ENCODE measurements around the gene ARG1. TPM values are rescaled to one million over a fixed set of nuclear protein-coding genes. Genes with fewer than 3 reads are reported as not detected.

The ARG1 gene
- total and polyA plus RNA-seq, 2 experiments from 2014 or later: 0.50 TPM; not detected in 1

- TF ChIP-seq CTCF (IDR thresholded peaks at IDR 0.05; ENCODE audit: low read depth, low read length): no peak
- no peak for DNase-seq (ENCODE audit: low read depth in 1 of 2, low spot score in 1 of 2)
- Histone ChIP-seq H3K27ac (no peak overlapping the region), H3K36me3 (peaks cover 5% of the 10 kb centered on the region), H3K27me3 (no peaks in the 10 kb centered on the region), H3K9me3 (ENCODE audit: low read depth) (no peaks in the 10 kb centered on the region), H3K4me3 (no peak overlapping the region), H3K4me1 (ENCODE audit: low read depth) (no peaks in the 10 kb centered on the region)
Measured at GRCh38 chr6:131629651-131630050, 56.6 kb downstream of the ARG1 start.

GRCh38 chr6:131631625-131632289 lies 58.7 kb downstream of the ARG1 start:
- no peak overlapping the region for H3K27ac ChIP-seq
- H3K4me3 ChIP-seq: no peak overlapping the region
- no peaks in the 10 kb centered on the region for H3K4me1 ChIP-seq (ENCODE audit: low read depth)
- H3K27me3 ChIP-seq: no peaks in the 10 kb centered on the region
- no peaks in the 10 kb centered on the region for H3K36me3 ChIP-seq
- no peak for TF ChIP-seq CTCF (IDR thresholded peaks at IDR 0.05; ENCODE audit: low read depth, low read length)
- H3K9me3 ChIP-seq (ENCODE audit: low read depth): no peaks in the 10 kb centered on the region
- DNase-seq (ENCODE audit: low read depth in 1 of 2, low spot score in 1 of 2): no peak

Other genes with a start within 250 kb of the ARG1 start
- 16.8 and 24.9 TPM in 2 replicates for gene MED23, start 55.0 kb downstream of the ARG1 start, total RNA-seq
- 22.6 and 35.0 TPM in 2 replicates for gene MED23, start 55.0 kb downstream of the ARG1 start, polyA plus RNA-seq
- 0.09 and 0.39 TPM in 2 replicates for gene ENPP3, start 64.1 kb downstream of the ARG1 start, total RNA-seq
- gene ENPP3, start 64.1 kb downstream of the ARG1 start, polyA plus RNA-seq: 0.07 and 0.55 TPM in 2 replicates
- gene OR2A4, start 128.2 kb downstream of the ARG1 start, total RNA-seq: not detected in 2 replicates
- not detected in 2 replicates for gene OR2A4, start 128.2 kb downstream of the ARG1 start, polyA plus RNA-seq
- gene CTAGE9, start 137.8 kb downstream of the ARG1 start, total RNA-seq: not detected in 2 replicates
- not detected in 2 replicates for gene CTAGE9, start 137.8 kb downstream of the ARG1 start, polyA plus RNA-seq
- gene ENPP1, start 234.8 kb downstream of the ARG1 start, total RNA-seq: 1.2 and 3.1 TPM in 2 replicates
- 0.84 and 1.2 TPM in 2 replicates for gene ENPP1, start 234.8 kb downstream of the ARG1 start, polyA plus RNA-seq